Panc1 (cell line): ENCODE results near the gene GOLPH3. TPM values are rescaled to one million over a fixed set of nuclear protein-coding genes. Genes with fewer than 3 reads are reported as not detected.

Experiments used
- ATAC-seq: fragments of 200-7000 bp; cut with Tn5 transposase; 2 replicates; pipeline ENCODE4 v1.9.1; 2020; ENCODE audit warnings: mild to moderate bottlenecking, moderate library complexity
- BruUV-seq: library from RNA; stranded (reverse); fragments of 400-500 nt; replicated peaks from 2 replicates; lab custom pipeline; 2021; lab: Mats Ljungman, UMichigan
- CTCF ChIA-PET: fragments of 300-600 bp; sonication (Branson Sonifier 250); formaldehyde crosslinking; loops from one replicate; lab custom pipeline; 2022; ENCODE audit warnings: antibody characterized with exemption; lab: Charles Lee
- POLR2A ChIA-PET: fragments of 300-600 bp; sonication (Branson Sonifier 250); formaldehyde crosslinking; loops from one replicate; lab custom pipeline; 2022; ENCODE audit warnings: antibody characterized with exemption; lab: Charles Lee
- DNase-seq: peaks from one replicate; pipeline ENCODE4 v3.0.0-alpha.2; 2010; ENCODE audit warnings: low read depth, low spot score
- H3K27ac ChIP-seq: 2 replicates; pipeline ENCODE4 v1.5.1; 2011; ENCODE audit warnings: mild to moderate bottlenecking, low read length, inconsistent platforms
- H3K27me3 ChIP-seq: fragments of 200-500 bp; sonication (Bioruptor generic); 2 replicates; pipeline ENCODE4 v1.6.0; 2014; ENCODE audit warnings: low read length, inconsistent platforms; ENCODE audit not compliant: control insufficient read depth, insufficient read depth
- H3K36me3 ChIP-seq: fragments of 200-500 bp; sonication (Bioruptor generic); 2 replicates; pipeline ENCODE4 v1.5.1; 2014; ENCODE audit warnings: inconsistent platforms, mild to moderate bottlenecking, low read length, moderate library complexity; ENCODE audit not compliant: control insufficient read depth, insufficient read depth
- H3K4me1 ChIP-seq: 2 replicates; pipeline ENCODE4 v1.5.1; 2011; ENCODE audit warnings: inconsistent platforms, mild to moderate bottlenecking, low read length, moderate library complexity; ENCODE audit not compliant: control insufficient read depth, insufficient read depth
- H3K4me3 ChIP-seq, 2 experiments: 2 replicates each; pipeline ENCODE4 v1.5.1; 2011 to 2012; ENCODE audit warnings: low read depth in 2 of 2, low read length in 2 of 2, mild to moderate bottlenecking in 2 of 2, inconsistent platforms in 1 of 2, moderate library complexity in 1 of 2
- H3K9me3 ChIP-seq: fragments of 200-500 bp; sonication (Bioruptor generic); 2 replicates; pipeline ENCODE4 v1.5.1; 2014; ENCODE audit warnings: low read depth, mild to moderate bottlenecking, inconsistent platforms, low read length, moderate library complexity; ENCODE audit not compliant: control insufficient read depth, insufficient read depth
- CTCF ChIP-seq: fragments of 450-650 bp; IDR thresholded peaks from 2 replicates; pipeline ENCODE4 v1.5.1; 2017; ENCODE audit warnings: mild to moderate bottlenecking
- POLR2AphosphoS5 ChIP-seq: IDR thresholded peaks from 2 replicates; pipeline ENCODE4 v1.6.1; 2012; ENCODE audit warnings: mild to moderate bottlenecking, low read depth, low read length, moderate library complexity
- REST ChIP-seq, 2 experiments: IDR thresholded peaks; 2 replicates each; pipeline ENCODE4 v1.6.1; 2011 to 2012; ENCODE audit warnings: low read depth in 2 of 2, control low read depth in 1 of 2, low read length in 1 of 2, mild to moderate bottlenecking in 1 of 2, moderate library complexity in 1 of 2; ENCODE audit not compliant: insufficient read depth in 1 of 2
- SIN3A ChIP-seq: IDR thresholded peaks from 2 replicates; pipeline ENCODE4 v1.6.1; 2012; ENCODE audit warnings: low read depth, mild to moderate bottlenecking, low read length, moderate library complexity, borderline replicate concordance; ENCODE audit not compliant: insufficient read depth
- TCF7L2 ChIP-seq: IDR thresholded peaks from 2 replicates; pipeline ENCODE4 v1.6.1; 2011; ENCODE audit warnings: mild to moderate bottlenecking, low read depth, low read length, inconsistent platforms
- in situ Hi-C: cut with HindIII; loops from 2 replicates; pipeline ENCODE4 v1.10.0; 2016; ENCODE audit warnings: low sequenced_read_pairs, low pct_unique_long_range_greater_than_20kb
- intact Hi-C: fragments of 100-400 bp; cut with micrococcal nuclease; formaldehyde crosslinking; loops from one replicate; pipeline ENCODE4 v1.10.0; 2022; ENCODE audit not compliant: unreplicated experiment
- total RNA-seq: library from RNA; stranded (reverse); gene quantifications from one replicate; pipeline ENCODE4 v1.2.1, GENCODE V29; 2021; ENCODE audit not compliant: unreplicated experiment

Gene GOLPH3
- total RNA-seq, 1 experiment from 2014 or later = 89.7 TPM

GRCh38 chr5:32190095-32190494 lies 16.0 kb upstream of the GOLPH3 start:
- ChIA-PET POLR2A (interaction anchor here (0.5 kb wide), 1 partner anchor 20 kb away, joined by 4 read pairs; no protein-coding TSS in a partner anchor), CTCF (no interaction called here)
- no peak overlapping the region for H3K4me3 ChIP-seq
- no peak overlapping the region for H3K27ac ChIP-seq
- no TSS peak for BruUV-seq
- H3K9me3 ChIP-seq = peaks cover 5% of the 10 kb centered on the region; the same call in 1 of the 2 replicates
- H3K4me1 ChIP-seq = peaks cover 8% of the 10 kb centered on the region
- DNase-seq (no peak), ATAC-seq (no peak)
- in situ Hi-C loops = no loop called here
- intact Hi-C loops = no loop called here
- H3K27me3 ChIP-seq = no peaks in the 10 kb centered on the region
- no peak for TF ChIP-seq POLR2AphosphoS5
- TF ChIP-seq SIN3A = no peak
- no peak for TF ChIP-seq TCF7L2
- no peak for TF ChIP-seq CTCF
- no peak for TF ChIP-seq REST (IDR thresholded peaks at IDR 0.05; ENCODE audit: insufficient read depth in 1 of 2, low read depth in 2 of 2, low read length in 1 of 2)
- H3K36me3 ChIP-seq = no peaks in the 10 kb centered on the region

- ChIA-PET CTCF (no interaction called here), POLR2A (no interaction called here)
- no peaks in the 10 kb centered on the region for H3K36me3 ChIP-seq
- BruUV-seq = no TSS peak
- H3K27ac ChIP-seq = no peak overlapping the region
- peaks cover 5% of the 10 kb centered on the region; the same call in 1 of the 2 replicates for H3K9me3 ChIP-seq
- no peaks in the 10 kb centered on the region for H3K4me1 ChIP-seq
- H3K4me3 ChIP-seq = no peak overlapping the region
- DNase-seq (no peak), ATAC-seq (no peak)
- no peaks in the 10 kb centered on the region for H3K27me3 ChIP-seq
- in situ Hi-C loops = no loop called here
- TF ChIP-seq CTCF (no peak), SIN3A (no peak), POLR2AphosphoS5 (no peak), TCF7L2 (no peak), REST (IDR thresholded peaks at IDR 0.05; ENCODE audit: insufficient read depth in 1 of 2, low read depth in 2 of 2, low read length in 1 of 2) (no peak)
- intact Hi-C loops = no loop called here
Measured at GRCh38 chr5:32187675-32188074, 13.6 kb upstream of the GOLPH3 start.
